H1 (cell line): ENCODE measurements around the gene PANX1. TPM values are rescaled to one million over a fixed set of nuclear protein-coding genes. Genes with fewer than 3 reads are reported as not detected.

Source experiments
- CTCF ChIA-PET: fragments of 300-600 bp; sonication (Branson Sonifier 250); formaldehyde crosslinking; loops from one replicate; lab custom pipeline; 2021; ENCODE audit not compliant: partially characterized antibody; lab: Charles Lee
- POLR2A ChIA-PET: fragments of 300-600 bp; sonication (Branson Sonifier 250); formaldehyde crosslinking; loops from one replicate; lab custom pipeline; 2021; ENCODE audit warnings: inconsistent platforms; ENCODE audit not compliant: partially characterized antibody; lab: Charles Lee
- DNase-seq, 2 experiments: peaks; one replicate each; pipeline versions ENCODE4 v3.0.0 to v3.0.0-alpha.2; 2010 to 2022; ENCODE audit warnings: low spot score in 2 of 2, low read depth in 1 of 2, mixed read lengths in 1 of 2
- FAIRE-seq: peaks from 2 replicates; lab custom pipeline; 2011; peaks lifted over from hg19 to GRCh38; lab: Jason Lieb, UNC
- H2AFZ ChIP-seq: 2 replicates; pipeline ENCODE4 v1.8.1; 2012; ENCODE audit warnings: low read length, inconsistent platforms
- H2AK5ac ChIP-seq: 2 replicates; pipeline ENCODE4 v1.6.1; 2013; ENCODE audit warnings: low read depth, low read length
- H2BK120ac ChIP-seq: replicated peaks from 2 replicates; pipeline ENCODE3; 2013; ENCODE audit warnings: low read depth, low read length, inconsistent platforms
- H2BK12ac ChIP-seq: 2 replicates; pipeline ENCODE4 v1.6.1; 2013; ENCODE audit warnings: low read depth, low read length
- H2BK15ac ChIP-seq: 2 replicates; pipeline ENCODE4 v1.6.1; 2013; ENCODE audit warnings: low read length
- H2BK20ac ChIP-seq: 2 replicates; pipeline ENCODE4 v1.6.1; 2013; ENCODE audit warnings: low read length
- H2BK5ac ChIP-seq: 2 replicates; pipeline ENCODE4 v1.6.1; 2013; ENCODE audit warnings: low read depth, low read length
- H3K14ac ChIP-seq: 2 replicates; pipeline ENCODE4 v1.6.1; 2013; ENCODE audit warnings: inconsistent platforms; ENCODE audit not compliant: insufficient read length
- H3K18ac ChIP-seq: 2 replicates; pipeline ENCODE4 v1.6.1; 2013; ENCODE audit warnings: low read length; ENCODE audit errors: extremely low read depth
- H3K23ac ChIP-seq: 2 replicates; pipeline ENCODE4 v1.6.1; 2013; ENCODE audit warnings: inconsistent platforms; ENCODE audit not compliant: insufficient read length
- H3K23me2 ChIP-seq: 2 replicates; pipeline ENCODE4 v1.6.1; 2013; ENCODE audit warnings: low read depth, low read length
- H3K27ac ChIP-seq: 2 replicates; pipeline ENCODE4 v1.6.1; 2011; ENCODE audit warnings: low read depth, low read length, inconsistent platforms
- H3K27me3 ChIP-seq, 4 experiments: replicated peaks in 1 of 4; 1 replicate in 1 of 4; 2 replicates in 3 of 4; pipeline versions ENCODE4 v1.6.1 to v1.8.1; 2011 to 2013; ENCODE audit warnings: low read length in 3 of 4, mild to moderate bottlenecking in 3 of 4, inconsistent platforms in 2 of 4, mixed read lengths in 2 of 4, moderate library complexity in 1 of 4; ENCODE audit not compliant: control insufficient read depth in 3 of 4, insufficient read depth in 3 of 4; ENCODE audit errors: extremely low read depth in 1 of 4
- H3K36me3 ChIP-seq, 4 experiments: 2 replicates each; pipeline versions ENCODE4 v1.6.1 to v1.8.1; 2011 to 2013; ENCODE audit warnings: mild to moderate bottlenecking in 4 of 4, low read length in 3 of 4, moderate library complexity in 2 of 4, control low read depth in 1 of 4, inconsistent platforms in 1 of 4; ENCODE audit not compliant: insufficient read depth in 4 of 4, control insufficient read depth in 2 of 4
- H3K4ac ChIP-seq: replicated peaks from 2 replicates; pipeline ENCODE3; 2013; ENCODE audit warnings: low read length, low read depth, mixed read lengths, inconsistent platforms; ENCODE audit not compliant: insufficient read length
- H3K4me1 ChIP-seq, 4 experiments: replicated peaks in 1 of 4; 1 replicate in 1 of 4; 2 replicates in 3 of 4; pipeline versions ENCODE4 v1.6.1 to v1.8.1; 2011 to 2013; ENCODE audit warnings: low read length in 3 of 4, inconsistent platforms in 2 of 4, mixed read lengths in 1 of 4; ENCODE audit not compliant: insufficient read depth in 4 of 4, control insufficient read depth in 3 of 4
- H3K4me2 ChIP-seq, 2 experiments: 2 replicates each; pipeline versions ENCODE4 v1.6.1 to v1.8.1; 2011 to 2013; ENCODE audit warnings: low read depth in 2 of 2, low read length in 2 of 2, control low read depth in 1 of 2, inconsistent platforms in 1 of 2, mild to moderate bottlenecking in 1 of 2; ENCODE audit not compliant: insufficient read depth in 1 of 2
- H3K4me3 ChIP-seq, 4 experiments: fragments of 200-600, 300-600 bp in 1 of 4; sonication (generic), shearing (Covaris generic), sonication (Bioruptor Twin) in 1 of 4; 2 replicates each; pipeline versions ENCODE4 v1.5.1 to v1.8.1; 2011 to 2016; ENCODE audit warnings: low read length in 4 of 4, low read depth in 3 of 4, control low read depth in 2 of 4, inconsistent platforms in 2 of 4, mild to moderate bottlenecking in 2 of 4, mixed read lengths in 1 of 4, moderate library complexity in 1 of 4; ENCODE audit not compliant: insufficient read depth in 2 of 4; ENCODE audit errors: extremely low read depth in 1 of 4
- H3K56ac ChIP-seq: replicated peaks from 2 replicates; pipeline ENCODE3; 2013; ENCODE audit warnings: low read depth, mild to moderate bottlenecking, mixed read lengths, low read length, inconsistent platforms; ENCODE audit not compliant: insufficient read length
- H3K79me1 ChIP-seq: 2 replicates; pipeline ENCODE4 v1.6.1; 2013; ENCODE audit warnings: low read depth, low read length, control low read depth
- H3K79me2 ChIP-seq, 2 experiments: 2 replicates each; pipeline versions ENCODE4 v1.6.1 to v1.8.1; 2012 to 2013; ENCODE audit warnings: low read length in 2 of 2, mild to moderate bottlenecking in 2 of 2, inconsistent platforms in 1 of 2; ENCODE audit not compliant: insufficient read depth in 2 of 2, control insufficient read depth in 1 of 2
- H3K9ac ChIP-seq, 4 experiments: replicated peaks in 1 of 4; 1 replicate in 1 of 4; 2 replicates in 3 of 4; pipeline versions ENCODE4 v1.6.1 to v1.8.1; 2011 to 2013; ENCODE audit warnings: low read depth in 3 of 4, low read length in 3 of 4, control low read depth in 2 of 4, mild to moderate bottlenecking in 2 of 4, moderate library complexity in 2 of 4, inconsistent platforms in 1 of 4; ENCODE audit errors: extremely low read depth in 1 of 4
- H3K9me3 ChIP-seq, 2 experiments: 2 replicates each; pipeline versions ENCODE4 v1.6.1 to v1.8.1; 2012 to 2013; ENCODE audit warnings: mild to moderate bottlenecking in 2 of 2, moderate library complexity in 2 of 2, control low read depth in 1 of 2, inconsistent platforms in 1 of 2, low read depth in 1 of 2, low read length in 1 of 2, mixed read lengths in 1 of 2; ENCODE audit not compliant: insufficient read depth in 2 of 2
- H4K20me1 ChIP-seq, 2 experiments: replicated peaks in 1 of 2; 2 replicates each; pipeline versions ENCODE3 to v1.8.1; 2011 to 2013; ENCODE audit warnings: inconsistent platforms in 2 of 2, low read length in 2 of 2, mild to moderate bottlenecking in 1 of 2; ENCODE audit not compliant: insufficient read depth in 2 of 2, control insufficient read depth in 1 of 2
- H4K5ac ChIP-seq: 2 replicates; pipeline ENCODE4 v1.6.1; 2013; ENCODE audit warnings: low read length, low read depth, mixed read lengths, inconsistent platforms; ENCODE audit not compliant: insufficient read length
- H4K8ac ChIP-seq: 2 replicates; pipeline ENCODE4 v1.8.0; 2013; ENCODE audit warnings: mild to moderate bottlenecking, moderate library complexity, low read length, inconsistent platforms; ENCODE audit not compliant: insufficient read depth; ENCODE audit errors: extremely low read depth
- H4K91ac ChIP-seq: replicated peaks from 2 replicates; pipeline ENCODE3; 2013; ENCODE audit warnings: low read length, mixed read lengths, inconsistent platforms; ENCODE audit not compliant: insufficient read length
- ASH2L ChIP-seq: fragments of 200-600, 300-600 bp; sonication (generic); IDR thresholded peaks from one replicate; pipeline ENCODE4 v1.7.1; 2017; ENCODE audit warnings: low read length
- BACH1 ChIP-seq: IDR thresholded peaks from 2 replicates; pipeline ENCODE4 v1.6.1; 2012; ENCODE audit warnings: low read length, improper control_type of control experiment
- CREB1 ChIP-seq: IDR thresholded peaks from 2 replicates; pipeline ENCODE4 v1.6.1; 2012; ENCODE audit warnings: inconsistent platforms
- CTCF ChIP-seq, 3 experiments: IDR thresholded peaks; 1 replicate in 2 of 3; 2 replicates in 1 of 3; pipeline versions ENCODE4 v1.5.1 to v1.6.1; 2011; ENCODE audit warnings: low read length in 3 of 3, mild to moderate bottlenecking in 3 of 3, inconsistent platforms in 2 of 3, low read depth in 1 of 3, moderate library complexity in 1 of 3; ENCODE audit not compliant: insufficient read depth in 1 of 3; ENCODE audit errors: control extremely low read depth in 1 of 3
- GTF2F1 ChIP-seq: IDR thresholded peaks from 2 replicates; pipeline ENCODE4 v1.6.1; 2012; ENCODE audit warnings: low read depth, low read length, improper control_type of control experiment, borderline replicate concordance
- KDM1A ChIP-seq: fragments of 200-600, 300-600 bp; sonication (generic); IDR thresholded peaks from 2 replicates; pipeline ENCODE4 v1.7.1; 2016; ENCODE audit warnings: mild to moderate bottlenecking, low read length, borderline replicate concordance
- PHF8 ChIP-seq: fragments of 200-600 bp; sonication (generic); conservative IDR thresholded peaks from 2 replicates; pipeline ENCODE4 v1.7.1; 2012; ENCODE audit warnings: low read depth, mild to moderate bottlenecking, inconsistent platforms, low read length, moderate library complexity
- RAD21 ChIP-seq, 2 experiments: IDR thresholded peaks in 1 of 2; conservative IDR thresholded peaks in 1 of 2; 2 replicates each; pipeline ENCODE4 v1.6.1; 2011; ENCODE audit warnings: low read depth in 2 of 2, low read length in 2 of 2, improper control_type of control experiment in 1 of 2, inconsistent platforms in 1 of 2, mild to moderate bottlenecking in 1 of 2, moderate library complexity in 1 of 2
- SAP30 ChIP-seq: fragments of 300-600 bp; sonication (generic); IDR thresholded peaks from 2 replicates; pipeline ENCODE4 v1.7.1; 2012; ENCODE audit warnings: low read length, moderate library complexity, mild to moderate bottlenecking, inconsistent platforms; ENCODE audit not compliant: insufficient read depth, insufficient replicate concordance
- SIRT6 ChIP-seq: IDR thresholded peaks from one replicate; pipeline ENCODE4 v1.7.1; 2012; ENCODE audit warnings: low read length, inconsistent platforms
- SP2 ChIP-seq: IDR thresholded peaks from 2 replicates; pipeline ENCODE4 v1.6.1; 2012; ENCODE audit warnings: mild to moderate bottlenecking, low read length, inconsistent platforms
- YY1 ChIP-seq: IDR thresholded peaks from 2 replicates; pipeline ENCODE4 v1.6.1; 2011; ENCODE audit warnings: low read depth, mild to moderate bottlenecking, low read length
- WGBS, 2 experiments: shearing (Covaris generic) in 1 of 2; methylation state at CpG; one replicate each; pipeline versions ENCODE4 v1.1.6 to v1.1.7; 2013 to 2015; ENCODE audit warnings: low lambda C conversion rate in 2 of 2, mixed read lengths in 2 of 2, inconsistent platforms in 1 of 2, low coverage in 1 of 2, missing lambda C conversion rate in 1 of 2; ENCODE audit not compliant: insufficient replicate concordance in 2 of 2, insufficient coverage in 1 of 2, insufficient read length in 1 of 2; ENCODE audit errors: extremely low coverage in 1 of 2, missing lambda C conversion rate in 1 of 2; 5-methylcytosine and 5-hydroxymethylcytosine counted together
- polyA plus RNA-seq, 7 experiments: library from polyadenylated mRNA; depleted of rRNA in 3 of 7; stranded (reverse) in 5 of 7; unstranded in 2 of 7; fragments of >200 nt in 5 of 7; fragments of 200-250 nt in 2 of 7; gene quantifications; 1 replicate in 5 of 7; 2 replicates in 1 of 7; 4 replicates in 1 of 7; pipeline versions ENCODE4 v1.2.1 to v1.2.3, GENCODE V29; 2011 to 2013; ENCODE audit warnings: missing spikeins in 2 of 7, mixed read lengths in 2 of 7
- total RNA-seq: library from RNA; stranded (reverse); fragmentation: NEBNext Ultra II Directional; extraction: Animal tissue kit (Norgen Biotek cat#: 25700); gene quantifications from 2 replicates; pipeline ENCODE4 v1.2.1, GENCODE V29; 2021

The PANX1 gene
- total and polyA plus RNA-seq, 2 of the 8 experiments (the other 6 are each of a cell fraction or from before 2014, with no cell fraction given) = 15.9 to 35.2 TPM

GRCh38 chr11:94089341-94089740, 39.3 kb upstream of the PANX1 start:
- no peaks in the 10 kb centered on the region for H3K79me1 ChIP-seq
- H3K18ac ChIP-seq = no peak overlapping the region; the same call in 1 of the 2 replicates
- ChIA-PET CTCF (no interaction called here), POLR2A (no interaction called here)
- no peak overlapping the region for H2BK20ac ChIP-seq
- H4K20me1 ChIP-seq = no peaks in the 10 kb centered on the region
- no peak for DNase-seq
- H4K8ac ChIP-seq = no peak overlapping the region
- no peaks in the 10 kb centered on the region for H3K23me2 ChIP-seq
- no peak overlapping the region for H3K4ac ChIP-seq
- H2BK12ac ChIP-seq = no peak overlapping the region
- H2AK5ac ChIP-seq = no peak overlapping the region
- no peaks in the 10 kb centered on the region for H3K4me1 ChIP-seq
- no peak overlapping the region for H3K4me3 ChIP-seq
- no peak overlapping the region for H3K4me2 ChIP-seq
- 93% methylated on average over 6 of the region's 6 CpGs; no CpG with 5 or more reads in 1 of the 2 experiments for WGBS, 2 experiments
- peak overlapping the region; percentile 38; the same call in 1 of the 2 replicates for H2AFZ ChIP-seq
- no peak overlapping the region for H2BK120ac ChIP-seq
- no peak overlapping the region for H2BK15ac ChIP-seq
- no peak overlapping the region for H3K9ac ChIP-seq
- H3K56ac ChIP-seq = no peak overlapping the region
- H3K23ac ChIP-seq = no peak overlapping the region
- no peaks in the 10 kb centered on the region for H3K9me3 ChIP-seq
- H2BK5ac ChIP-seq = no peak overlapping the region
- no peaks in the 10 kb centered on the region for H3K27me3 ChIP-seq
- H3K27ac ChIP-seq = no peak overlapping the region
- H3K79me2 ChIP-seq = no peaks in the 10 kb centered on the region
- no peak overlapping the region for H4K91ac ChIP-seq
- H3K36me3 ChIP-seq = no peaks in the 10 kb centered on the region
- H3K14ac ChIP-seq = no peak overlapping the region
- H4K5ac ChIP-seq = no peak overlapping the region
- FAIRE-seq = no peak
- TF ChIP-seq KDM1A = no peak
- TF ChIP-seq BACH1 = no peak
- no peak for TF ChIP-seq ASH2L
- no peak for TF ChIP-seq CTCF (IDR thresholded peaks at IDR 0.05; ENCODE audit: control extremely low read depth in 1 of 3, insufficient read depth in 1 of 3, low read depth in 1 of 3, low read length in 3 of 3)
- TF ChIP-seq GTF2F1 = no peak
- TF ChIP-seq RAD21 (IDR thresholded peaks at IDR 0.05 in 1 of 2, conservative IDR thresholded peaks at IDR 0.05 in 1 of 2; ENCODE audit: low read depth in 2 of 2, low read length in 2 of 2) = no peak
- no peak for TF ChIP-seq PHF8
- TF ChIP-seq SAP30 = no peak
- no peak for TF ChIP-seq SIRT6
- no peak for TF ChIP-seq SP2
- TF ChIP-seq YY1 = no peak
- TF ChIP-seq CREB1 = no peak
